ENCODE data around the gene GRAP. TPM values are rescaled to one million over a fixed set of nuclear protein-coding genes. Genes with fewer than 3 reads are reported as not detected.

Gene GRAP
- total RNA-seq, 2 experiments from 2014 or later, result 11.9 to 12.2 TPM

- Mint-ChIP-seq H3K27me3 (no peaks in the 10 kb centered on the region), H3K27ac (no peak overlapping the region)
- POLR2A ChIA-PET, result no interaction called here
These were observed 34.3 kb downstream of the GRAP start for GRCh38 chr17:19012171-19013080.

GRCh38 chr17:19011581-19011980, 35.2 kb downstream of the GRAP start:
- no peaks in the 10 kb centered on the region for H3K4me1 Mint-ChIP-seq (ENCODE audit: low read depth)
- no peak overlapping the region for H3K4me3 Mint-ChIP-seq
- no peaks in the 10 kb centered on the region for H3K27me3 Mint-ChIP-seq
- no peak for TF ChIP-seq CTCF (IDR thresholded peaks at IDR 0.05)
- no peak overlapping the region for H3K27ac Mint-ChIP-seq
- intact Hi-C loops (cut with micrococcal nuclease), result no loop called here
- H3K36me3 Mint-ChIP-seq (ENCODE audit: low read depth), result no peaks in the 10 kb centered on the region
- CTCF ChIA-PET, result interaction anchor here (1.6 kb wide), 1 partner anchor 51 kb away, joined by 4 read pairs; no protein-coding TSS in a partner anchor
- POLR2A ChIA-PET, result interaction anchor here (0.9 kb wide), 1 partner anchor 150 kb away, joined by 3 read pairs; no protein-coding TSS in a partner anchor
- no peaks in the 10 kb centered on the region for H3K9me3 Mint-ChIP-seq
- no peak for DNase-seq
- no peak for ATAC-seq

More at GRCh38 chr17:19012171-19013080, 34.3 kb downstream of the GRAP start:
- CTCF ChIA-PET, result interaction anchor here (1.6 kb wide), 1 partner anchor 51 kb away, joined by 4 read pairs; no protein-coding TSS in a partner anchor
- no peak for TF ChIP-seq CTCF (IDR thresholded peaks at IDR 0.05)
- Mint-ChIP-seq H3K4me1 (ENCODE audit: low read depth) (peaks cover 5% of the 10 kb centered on the region), H3K36me3 (ENCODE audit: low read depth) (no peaks in the 10 kb centered on the region), H3K4me3 (no peak overlapping the region), H3K9me3 (no peaks in the 10 kb centered on the region)
- DNase-seq (no peak), ATAC-seq (no peak)
- intact Hi-C loops (cut with micrococcal nuclease), result no loop called here

- ChIA-PET POLR2A (interaction anchor here (0.9 kb wide), 1 partner anchor 150 kb away, joined by 3 read pairs; no protein-coding TSS in a partner anchor), CTCF (interaction anchor here (1.2 to 1.6 kb wide), 2 partner anchors 50 kb away, joined by 4 to 5 read pairs; no protein-coding TSS in a partner anchor)
- no peak for ATAC-seq
- intact Hi-C loops (cut with micrococcal nuclease), result no loop called here
- no peak for DNase-seq
- TF ChIP-seq CTCF (IDR thresholded peaks at IDR 0.05), result no peak
- H3K4me1 Mint-ChIP-seq (ENCODE audit: low read depth), result no peaks in the 10 kb centered on the region
- H3K9me3 Mint-ChIP-seq, result peaks cover 2% of the 10 kb centered on the region
- no peaks in the 10 kb centered on the region for H3K27me3 Mint-ChIP-seq
- no peak overlapping the region for H3K4me3 Mint-ChIP-seq
- H3K27ac Mint-ChIP-seq, result no peak overlapping the region
- no peaks in the 10 kb centered on the region for H3K36me3 Mint-ChIP-seq (ENCODE audit: low read depth)
These were observed 35.8 kb downstream of the GRAP start for GRCh38 chr17:19010729-19011505.

- CTCF ChIA-PET, result interaction anchor here (1.2 kb wide), 1 partner anchor 49 kb away, joined by 5 read pairs; no protein-coding TSS in a partner anchor
- ATAC-seq (no peak), DNase-seq (no peak)
- Mint-ChIP-seq H3K27me3 (no peaks in the 10 kb centered on the region), H3K27ac (no peak overlapping the region), H3K4me1 (ENCODE audit: low read depth) (no peaks in the 10 kb centered on the region), H3K36me3 (ENCODE audit: low read depth) (no peaks in the 10 kb centered on the region), H3K9me3 (peaks cover 3% of the 10 kb centered on the region), H3K4me3 (no peak overlapping the region)
- TF ChIP-seq CTCF (IDR thresholded peaks at IDR 0.05), result no peak
- POLR2A ChIA-PET, result no interaction called here
- intact Hi-C loops (cut with micrococcal nuclease), result no loop called here
These were observed 36.8 kb downstream of the GRAP start for GRCh38 chr17:19009970-19010369.

Data from activated CD8-positive, alpha-beta T cell treated with anti-CD3 and anti-CD28 coated beads for 36 hours (primary cell).